HUDEP-2 (cell line): Measurements from ENCODE around the gene NMNAT2.
"Not testable (repeated sequence)": the region's sequence is repeated elsewhere in the genome, so short reads cannot be mapped to it uniquely, and the experiment has no call there.

Experiments
- DNase-seq, 76 experiments: peaks; one replicate each; lab custom pipeline; 2025; ENCODE audit not compliant: unreplicated experiment in 76 of 76; lab: John Stamatoyannopoulos, UW

Gene NMNAT2

GRCh38 chr1:183291216-183291762 lies 126.9 kb downstream of the NMNAT2 start:
- DNase-seq, result no peak

- DNase-seq, result no peak
Observed at GRCh38 chr1:183290628-183291027, 127.6 kb downstream of the NMNAT2 start.

DNA sequence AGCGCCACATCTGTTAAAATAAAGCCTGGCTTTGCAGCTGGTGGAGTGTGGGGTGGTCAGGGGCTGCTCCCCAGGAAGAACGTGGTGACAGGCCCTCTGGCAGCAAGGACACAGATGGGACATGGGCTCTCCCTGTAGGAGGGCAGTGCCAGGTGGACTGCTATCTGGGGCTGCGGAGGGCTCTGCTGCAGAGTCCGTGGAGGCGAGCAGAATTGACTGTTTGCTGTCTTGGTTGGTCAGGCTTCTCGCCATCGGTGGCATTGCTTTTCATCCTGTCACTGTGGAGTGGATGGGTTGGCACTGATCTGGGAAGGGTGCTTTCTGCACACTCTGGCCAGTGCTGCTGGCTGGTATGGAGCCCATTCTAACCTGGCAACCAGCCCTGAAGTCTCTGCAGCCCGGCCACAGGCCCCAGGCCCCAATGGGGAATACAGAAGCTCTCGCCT lies 129.1 kb downstream of the NMNAT2 start:
- DNase-seq, result peak in 2 of 76 experiments; percentile 11 to 14

GRCh38 chr1:183288583-183288982 lies 129.6 kb downstream of the NMNAT2 start:
- DNase-seq, result no peak

DNA sequence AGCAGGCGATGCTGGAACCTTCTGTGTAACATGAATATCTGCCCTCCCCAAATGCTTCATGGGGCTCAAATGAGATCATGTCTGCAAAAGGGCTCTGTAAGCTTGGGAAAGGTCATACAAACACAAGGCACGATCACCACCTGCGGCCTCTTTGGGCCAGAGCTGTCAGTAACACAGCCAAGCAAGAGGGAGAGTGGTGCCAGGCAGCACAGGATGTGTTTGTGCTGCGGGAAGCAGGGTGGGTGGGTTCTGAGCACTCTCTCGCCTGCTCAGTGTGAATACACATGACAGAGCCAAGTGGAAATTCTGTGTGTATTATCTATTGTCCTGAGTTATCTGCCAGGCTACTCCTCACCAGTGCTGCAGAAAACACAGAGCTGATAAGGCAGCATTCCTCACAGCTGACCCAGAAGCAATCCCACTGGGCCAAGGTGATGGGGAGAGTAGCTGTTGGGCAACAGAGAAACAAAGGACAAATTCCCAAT lies 130.9 kb downstream of the NMNAT2 start:
- DNase-seq, result peak in 9 of 76 experiments; percentile 3 to 28 (median 7)

DNA sequence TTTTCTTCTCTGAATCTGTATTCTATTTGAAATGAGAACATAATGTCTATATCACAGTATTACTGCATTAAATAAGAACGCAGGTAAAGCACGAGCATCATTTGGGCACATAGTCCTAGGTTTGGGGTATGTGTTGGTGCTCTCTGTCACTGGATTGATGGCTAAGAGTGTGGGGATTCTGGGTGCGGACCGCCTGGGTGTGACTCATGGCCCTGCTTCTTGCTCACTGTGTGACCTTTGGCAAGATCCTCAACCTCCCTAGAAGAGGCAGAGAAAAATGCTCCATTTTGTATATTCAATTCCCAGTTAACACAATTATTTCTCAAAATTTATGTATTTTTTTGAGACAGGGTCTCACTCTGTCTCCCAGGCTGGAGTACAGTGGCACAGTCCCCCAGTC lies 132.4 kb downstream of the NMNAT2 start:
- no peak for DNase-seq

DNA sequence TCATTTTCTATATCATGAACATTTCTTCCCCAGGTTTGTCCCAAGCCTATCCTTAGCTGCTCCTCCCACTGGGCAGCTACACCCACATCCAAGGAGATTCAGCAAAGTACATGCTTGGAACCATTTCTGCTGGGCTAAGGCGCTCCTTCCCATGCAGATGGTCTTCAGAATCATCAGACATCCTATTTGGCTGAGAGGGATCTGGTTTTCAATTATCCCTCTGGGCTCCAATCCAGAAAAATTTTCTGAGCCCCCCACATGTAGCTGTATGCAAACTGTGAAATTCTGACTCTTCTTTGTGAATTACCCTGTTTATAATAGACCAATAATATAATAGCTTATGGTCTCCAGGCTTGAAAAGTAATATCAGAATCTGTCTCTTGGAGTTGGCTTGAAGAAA lies 132.9 kb downstream of the NMNAT2 start:
- DNase-seq, result no peak

DNA sequence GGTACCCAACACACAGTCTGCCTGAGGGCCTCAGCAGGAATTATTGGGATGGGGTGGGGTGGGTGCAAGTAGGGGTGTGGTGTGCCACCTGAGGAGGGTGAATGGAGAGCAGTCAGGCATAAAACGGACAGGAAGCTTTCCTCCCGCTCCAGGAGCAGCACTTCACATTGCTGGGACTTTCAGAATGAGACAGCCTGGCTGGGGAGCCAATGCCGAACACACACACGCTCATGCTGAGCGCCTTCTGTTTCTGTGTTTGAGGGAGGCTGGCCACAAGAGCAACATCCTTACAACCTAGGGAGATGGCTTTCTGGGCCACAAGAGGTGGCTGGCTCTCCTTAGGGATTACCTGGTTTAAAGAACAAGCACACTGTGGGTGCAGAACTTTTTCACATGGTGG lies 134.1 kb downstream of the NMNAT2 start:
- no peak for DNase-seq

DNA sequence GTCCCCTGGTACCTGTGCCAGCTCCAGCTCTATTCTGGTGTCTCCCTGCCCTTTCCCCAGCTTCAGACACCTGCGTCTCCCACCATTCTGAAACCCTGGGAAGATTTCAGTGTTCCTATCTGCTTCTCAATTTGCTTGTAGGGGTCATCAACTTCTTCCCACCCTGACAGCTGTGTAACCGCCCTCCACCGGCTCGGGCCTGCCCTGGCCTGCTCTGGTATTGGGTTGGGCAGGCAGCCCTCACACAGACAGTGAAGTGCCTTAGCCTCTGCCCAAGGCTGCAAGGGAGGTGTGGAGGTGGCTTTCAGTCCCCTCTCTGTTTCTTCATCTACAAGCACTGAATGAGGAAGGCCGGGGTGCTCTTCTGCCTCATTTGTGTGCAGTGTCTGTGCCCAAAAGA lies 134.9 kb downstream of the NMNAT2 start:
- DNase-seq, result no peak

- DNase-seq, result no peak
Observed at GRCh38 chr1:183282101-183282855, 135.9 kb downstream of the NMNAT2 start.

DNA sequence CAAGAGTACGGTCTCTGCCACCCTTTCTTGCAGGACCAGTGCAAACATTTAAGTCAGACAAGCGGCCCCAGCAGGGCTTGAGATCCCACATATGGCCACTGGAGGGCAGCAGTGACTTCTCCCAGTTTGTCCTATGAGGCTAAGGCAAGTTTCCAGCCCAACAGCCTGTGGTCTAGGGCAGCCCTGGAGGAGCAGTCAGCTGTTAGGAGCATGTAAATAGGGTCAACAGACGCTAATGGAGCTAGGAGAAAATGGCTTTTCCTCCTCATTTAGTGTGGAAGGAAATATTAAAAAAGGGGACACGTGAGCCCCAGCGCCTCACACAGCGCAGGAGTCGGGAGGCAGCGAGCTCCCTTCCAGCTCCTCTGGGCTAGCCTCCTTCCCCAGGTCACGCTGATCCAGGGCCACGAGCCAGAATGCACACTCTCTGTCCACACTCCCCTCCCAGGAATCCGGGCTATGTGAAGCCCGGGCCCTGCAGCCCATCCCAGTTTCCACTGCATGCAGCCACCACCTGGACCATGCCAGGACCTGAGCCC lies 136.6 kb downstream of the NMNAT2 start:
- peak in 69 of 76 experiments; percentile 5 to 82 (median 46) for DNase-seq

GRCh38 chr1:183281039-183281438 lies 137.1 kb downstream of the NMNAT2 start:
- no peak for DNase-seq

- DNase-seq, result no peak
Observed at GRCh38 chr1:183279835-183280234, 138.3 kb downstream of the NMNAT2 start.

- DNase-seq, result no peak
Observed at GRCh38 chr1:183278739-183279591, 139.2 kb downstream of the NMNAT2 start.

DNA sequence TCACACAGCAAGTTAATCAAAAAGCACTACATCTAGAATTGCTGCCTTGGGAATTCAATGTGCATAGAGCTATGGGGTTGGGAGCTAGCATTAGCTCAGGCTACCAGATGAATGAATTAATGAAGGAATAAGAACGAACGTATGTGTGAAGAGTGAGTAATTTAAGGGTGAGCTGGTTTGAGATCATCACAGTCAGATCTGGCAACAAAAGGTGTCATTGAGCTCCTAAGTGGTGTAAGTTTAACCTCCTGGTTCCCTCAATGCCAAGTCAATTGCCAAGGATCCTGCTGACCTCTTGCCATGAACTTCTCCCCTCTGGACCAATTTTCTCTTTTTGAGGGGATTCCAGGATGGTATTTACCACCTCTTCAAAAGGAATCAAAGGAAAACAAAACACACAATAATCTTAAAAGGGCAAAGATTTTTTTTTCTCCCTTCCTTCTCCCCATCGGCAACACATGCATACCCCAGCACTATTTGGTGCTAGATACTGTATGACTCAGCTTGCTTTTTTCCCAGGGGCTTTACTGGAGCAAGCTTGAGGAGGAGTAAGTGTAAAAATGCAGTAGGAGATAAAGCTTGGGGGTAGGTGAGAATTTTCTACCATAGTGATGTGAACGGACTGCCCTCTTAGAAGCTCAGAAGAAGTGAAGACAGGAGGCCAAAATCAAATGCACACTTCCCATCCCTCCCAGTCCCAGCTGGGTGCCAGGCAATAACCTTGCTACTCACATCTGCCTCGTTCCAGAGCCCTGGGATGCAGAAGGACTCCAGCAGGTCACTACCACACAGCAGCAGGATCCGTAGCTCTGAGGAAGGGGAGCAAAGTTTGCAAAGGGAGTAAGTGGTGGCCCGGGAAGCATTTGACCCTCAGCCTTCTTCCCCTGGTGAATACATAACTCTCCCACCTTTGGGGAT lies 140.1 kb downstream of the NMNAT2 start:
- no peak for DNase-seq

- no peak for DNase-seq
Observed at GRCh38 chr1:183276386-183277080, 141.6 kb downstream of the NMNAT2 start.

GRCh38 chr1:183275322-183275721 lies 142.9 kb downstream of the NMNAT2 start:
- DNase-seq, result no peak

DNA sequence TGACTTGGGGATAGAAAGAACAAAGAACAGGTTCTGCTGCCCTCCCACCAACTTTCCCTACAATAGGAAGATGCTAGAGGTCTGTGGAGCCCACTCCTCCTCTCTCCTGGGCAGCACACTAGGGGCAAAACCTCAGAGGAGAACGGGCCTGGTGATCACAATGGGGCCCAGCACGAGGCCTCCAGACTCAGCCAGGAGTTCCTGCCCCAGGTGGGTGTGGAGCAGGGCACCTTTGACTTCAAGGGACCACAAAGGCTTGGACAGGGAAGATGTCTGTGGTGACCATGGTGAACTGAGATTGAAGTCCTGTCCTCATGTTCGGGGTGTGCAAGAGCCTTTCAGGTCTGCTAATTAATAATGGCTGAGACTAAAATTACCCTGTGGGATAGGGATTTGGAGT lies 143.3 kb downstream of the NMNAT2 start:
- DNase-seq, result no peak

GRCh38 chr1:183273984-183274383 lies 144.2 kb downstream of the NMNAT2 start:
- not testable (repeated sequence) for DNase-seq
